ENCODE data around the gene LZTFL1.

Gene LZTFL1, protein sequence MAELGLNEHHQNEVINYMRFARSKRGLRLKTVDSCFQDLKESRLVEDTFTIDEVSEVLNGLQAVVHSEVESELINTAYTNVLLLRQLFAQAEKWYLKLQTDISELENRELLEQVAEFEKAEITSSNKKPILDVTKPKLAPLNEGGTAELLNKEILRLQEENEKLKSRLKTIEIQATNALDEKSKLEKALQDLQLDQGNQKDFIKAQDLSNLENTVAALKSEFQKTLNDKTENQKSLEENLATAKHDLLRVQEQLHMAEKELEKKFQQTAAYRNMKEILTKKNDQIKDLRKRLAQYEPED

DNA sequence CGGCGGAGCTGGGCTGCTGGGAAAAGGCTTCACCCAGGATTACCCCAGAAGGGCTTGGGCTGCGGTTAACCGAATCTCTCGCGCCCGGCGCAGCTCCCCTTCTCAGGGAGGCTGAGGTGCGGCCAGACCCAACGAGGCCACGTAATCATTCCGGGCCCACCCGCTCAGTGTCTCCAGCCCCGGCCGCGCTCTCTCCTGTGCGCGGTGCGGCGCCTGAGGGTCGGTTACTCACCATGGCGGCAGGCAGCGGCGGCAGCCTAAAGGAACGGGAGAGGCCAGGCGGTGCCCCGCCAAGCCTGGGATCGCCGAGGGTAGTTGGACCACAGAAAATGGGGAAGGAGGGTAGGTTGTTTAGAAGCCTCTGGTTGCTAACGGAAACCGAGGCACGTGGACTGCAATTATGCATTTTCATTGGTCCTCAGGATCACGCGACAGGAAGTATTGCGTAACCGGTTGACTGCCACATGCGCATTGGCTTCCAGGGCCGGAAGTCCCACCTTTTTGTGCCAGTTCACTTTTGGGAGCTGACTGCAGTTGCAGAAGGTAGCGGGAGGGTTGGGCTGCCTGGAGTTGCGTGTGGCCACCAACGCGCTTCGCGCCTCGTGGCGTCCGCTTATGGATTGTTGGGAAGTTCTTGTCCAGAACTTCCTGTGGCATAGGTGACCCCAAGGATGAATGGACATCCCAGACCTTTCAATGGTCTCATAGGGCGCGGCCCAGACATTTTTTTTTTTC, at the start of gene LZTFL1:
LZTFL1 (minus strand) TSS at position 363 of the 735 bp plus-strand sequence; CDS start at position 235, 128 bp downstream.
- H3K4me3 ChIP-seq (ENCODE audit: low read length): peak within 1 kb of the TSS; percentile 78
- TF ChIP-seq, protein P1, sequence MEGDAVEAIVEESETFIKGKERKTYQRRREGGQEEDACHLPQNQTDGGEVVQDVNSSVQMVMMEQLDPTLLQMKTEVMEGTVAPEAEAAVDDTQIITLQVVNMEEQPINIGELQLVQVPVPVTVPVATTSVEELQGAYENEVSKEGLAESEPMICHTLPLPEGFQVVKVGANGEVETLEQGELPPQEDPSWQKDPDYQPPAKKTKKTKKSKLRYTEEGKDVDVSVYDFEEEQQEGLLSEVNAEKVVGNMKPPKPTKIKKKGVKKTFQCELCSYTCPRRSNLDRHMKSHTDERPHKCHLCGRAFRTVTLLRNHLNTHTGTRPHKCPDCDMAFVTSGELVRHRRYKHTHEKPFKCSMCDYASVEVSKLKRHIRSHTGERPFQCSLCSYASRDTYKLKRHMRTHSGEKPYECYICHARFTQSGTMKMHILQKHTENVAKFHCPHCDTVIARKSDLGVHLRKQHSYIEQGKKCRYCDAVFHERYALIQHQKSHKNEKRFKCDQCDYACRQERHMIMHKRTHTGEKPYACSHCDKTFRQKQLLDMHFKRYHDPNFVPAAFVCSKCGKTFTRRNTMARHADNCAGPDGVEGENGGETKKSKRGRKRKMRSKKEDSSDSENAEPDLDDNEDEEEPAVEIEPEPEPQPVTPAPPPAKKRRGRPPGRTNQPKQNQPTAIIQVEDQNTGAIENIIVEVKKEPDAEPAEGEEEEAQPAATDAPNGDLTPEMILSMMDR (IDR thresholded peaks at IDR 0.05; ENCODE audit: insufficient read depth, low read depth, low read length, missing control alignments): no peak
- peak; percentile 98 for DNase-seq (ENCODE audit: low read depth)

DNA sequence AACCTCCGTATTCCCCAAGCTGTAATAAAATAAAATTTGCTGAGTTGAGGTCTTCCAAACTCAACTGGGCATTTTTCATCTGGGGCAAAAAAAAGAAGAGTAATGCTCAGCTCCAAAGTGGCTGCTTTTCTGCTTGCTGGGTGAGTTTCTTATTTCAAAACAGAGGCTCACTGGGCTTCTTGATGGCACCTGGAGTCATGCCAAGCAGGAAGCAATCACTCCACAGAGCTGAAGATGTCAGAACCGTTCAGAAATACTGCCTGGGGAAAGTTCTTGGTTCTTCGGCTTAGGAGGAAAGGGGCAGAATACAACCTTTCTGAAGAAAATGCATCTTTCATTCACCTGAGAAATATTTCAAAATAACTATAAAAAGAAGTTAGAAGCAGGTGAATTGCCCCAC, 48.5 kb upstream of the LZTFL1 start:
- TF ChIP-seq, protein P1 (IDR thresholded peaks at IDR 0.05; ENCODE audit: insufficient read depth, low read depth, low read length, missing control alignments): no peak
- no peak overlapping the region for H3K4me3 ChIP-seq (ENCODE audit: low read length)
- peak; percentile 64 for DNase-seq (ENCODE audit: low read depth)

DNA sequence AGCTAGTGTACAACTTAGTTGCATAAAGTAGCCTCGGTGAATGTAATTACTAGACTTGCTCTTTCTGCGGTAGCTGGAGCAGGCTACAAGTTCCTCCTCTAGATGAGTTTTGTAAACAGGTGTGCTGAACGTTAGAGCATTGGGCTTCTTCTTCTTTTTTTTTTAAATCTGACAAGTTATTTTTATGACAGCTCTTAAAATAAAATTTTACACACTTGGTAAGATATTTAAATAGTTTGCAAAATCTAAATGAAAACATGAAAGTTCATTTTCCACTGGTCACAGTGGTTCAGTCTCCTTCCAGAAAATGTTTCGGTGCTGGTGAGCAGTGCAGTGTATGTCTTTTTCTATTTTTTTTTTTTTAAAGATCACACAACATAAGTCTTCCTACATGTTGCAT, 47.4 kb upstream of the LZTFL1 start:
- TF ChIP-seq, protein P1 (IDR thresholded peaks at IDR 0.05; ENCODE audit: insufficient read depth, low read depth, low read length, missing control alignments): no peak
- H3K4me3 ChIP-seq (ENCODE audit: low read length): no peak overlapping the region
- no peak for DNase-seq (ENCODE audit: low read depth)

DNA sequence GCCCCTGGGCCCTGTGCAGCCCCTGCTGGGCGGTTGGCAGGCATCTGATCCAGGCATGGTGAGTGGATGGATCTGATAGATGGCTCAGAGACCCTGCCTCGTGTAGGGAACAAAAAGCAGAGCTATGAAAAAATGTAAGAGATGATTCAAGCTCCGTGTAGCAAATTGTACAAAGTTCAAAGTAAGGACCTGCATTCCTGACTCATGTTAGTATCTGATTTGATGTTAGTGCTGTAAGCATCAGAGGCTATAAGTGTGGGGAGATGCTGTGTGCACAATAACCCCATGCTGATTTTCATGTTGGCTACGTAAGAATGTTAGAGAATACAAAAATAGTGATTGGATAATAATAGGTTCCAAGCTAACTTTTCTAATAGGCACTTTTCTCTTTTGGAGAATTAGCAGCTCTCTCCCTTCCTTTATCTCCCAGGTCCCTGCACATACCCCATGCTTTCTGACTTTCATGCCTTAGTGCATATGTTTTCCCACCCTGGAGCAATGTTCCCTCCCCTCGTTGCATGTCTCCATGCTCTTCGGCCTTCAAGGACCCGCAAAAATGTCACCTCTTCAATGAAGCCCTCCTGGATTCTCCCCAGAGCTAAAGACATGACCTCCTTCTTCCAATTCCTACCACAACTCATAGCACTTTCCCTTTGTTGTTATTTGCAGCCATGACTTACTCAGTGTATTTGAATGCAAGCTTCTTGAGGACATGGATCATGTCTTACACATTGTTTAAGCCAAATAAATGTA, 46.0 kb upstream of the LZTFL1 start:
- TF ChIP-seq, protein P1 (IDR thresholded peaks at IDR 0.05; ENCODE audit: insufficient read depth, low read depth, low read length, missing control alignments): no peak
- DNase-seq (ENCODE audit: low read depth): no peak
- H3K4me3 ChIP-seq (ENCODE audit: low read length): no peak overlapping the region

DNA sequence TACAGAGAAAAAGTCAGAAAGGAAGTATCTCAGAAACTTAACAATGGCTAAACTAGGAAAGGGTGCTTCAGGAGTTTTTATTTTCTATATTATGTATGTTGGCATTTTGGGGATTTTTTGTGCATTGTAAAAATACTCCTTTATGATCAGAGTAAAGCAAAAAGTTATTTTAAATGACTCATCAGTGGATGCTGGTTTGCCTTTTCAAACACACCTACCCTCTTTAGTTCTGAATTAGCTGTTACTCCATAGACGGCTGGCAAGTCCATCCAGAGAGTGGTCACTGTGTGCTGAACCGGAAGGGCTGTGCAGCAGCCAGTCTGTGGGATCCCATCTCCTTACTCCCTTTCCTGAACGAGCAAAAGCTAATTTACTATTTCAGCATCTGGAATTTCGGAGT, 45.4 kb upstream of the LZTFL1 start:
- TF ChIP-seq, protein P1 (IDR thresholded peaks at IDR 0.05; ENCODE audit: insufficient read depth, low read depth, low read length, missing control alignments): no peak
- no peak for DNase-seq (ENCODE audit: low read depth)
- H3K4me3 ChIP-seq (ENCODE audit: low read length): no peak overlapping the region

DNA sequence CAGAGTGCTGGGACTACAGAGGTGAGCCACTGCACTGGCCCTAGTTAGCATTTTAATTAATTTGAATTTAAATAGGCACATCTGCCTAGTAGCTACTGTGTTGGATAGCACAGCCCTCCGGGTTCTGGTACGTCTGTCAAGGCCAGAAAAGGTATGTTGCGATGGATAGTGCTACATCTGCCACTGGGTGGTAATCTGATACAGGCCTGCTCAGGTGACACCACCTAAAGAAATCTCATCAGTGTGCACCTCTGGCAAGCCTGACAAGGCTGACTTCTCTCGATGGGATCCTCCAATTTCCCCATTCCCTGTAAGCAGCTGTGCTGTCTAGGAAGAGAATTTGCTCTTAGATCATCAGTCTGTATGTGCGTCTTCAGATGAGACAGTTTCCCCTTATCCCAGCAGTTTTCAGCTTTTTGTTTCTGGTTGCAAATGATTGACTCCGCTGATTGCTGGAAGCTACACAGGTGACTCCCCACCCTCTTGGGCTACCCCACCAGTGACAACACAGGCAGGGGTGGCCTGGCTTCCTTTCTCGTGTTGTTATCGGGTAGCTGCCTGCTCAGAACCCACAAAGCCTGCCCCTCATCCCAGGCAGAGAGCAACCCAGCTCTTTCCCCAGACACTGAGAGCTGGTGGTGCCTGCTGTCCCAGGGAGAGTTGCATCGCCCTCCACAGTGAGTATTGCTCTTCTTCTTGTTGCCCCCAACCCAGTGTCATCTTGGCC, 44.2 kb upstream of the LZTFL1 start, which contains the start of gene CCR9:
CCR9 (plus strand) TSS at position 565 of the 727 bp plus-strand sequence. CDS start 8,391 bp downstream, outside the sequence.
- no peak for DNase-seq (ENCODE audit: low read depth)
- TF ChIP-seq, protein P1 (IDR thresholded peaks at IDR 0.05; ENCODE audit: insufficient read depth, low read depth, low read length, missing control alignments): no peak

More for the DNA sequence above, 44.2 kb upstream of the LZTFL1 start, which contains the start of gene CCR9:
- H3K4me3 ChIP-seq (ENCODE audit: low read length): no peak within 1 kb of the TSS
